ENCODE data around the gene ULK4. TPM values are rescaled to one million over a fixed set of nuclear protein-coding genes. Genes with fewer than 3 reads are reported as not detected.
"Not testable (repeated sequence)": the region's sequence is repeated elsewhere in the genome, so short reads cannot be mapped to it uniquely, and the experiment has no call there.

The ULK4 gene
- total and polyA plus RNA-seq, 9 donors, result 2.4 to 58.7 (median 7.3) TPM

DNA sequence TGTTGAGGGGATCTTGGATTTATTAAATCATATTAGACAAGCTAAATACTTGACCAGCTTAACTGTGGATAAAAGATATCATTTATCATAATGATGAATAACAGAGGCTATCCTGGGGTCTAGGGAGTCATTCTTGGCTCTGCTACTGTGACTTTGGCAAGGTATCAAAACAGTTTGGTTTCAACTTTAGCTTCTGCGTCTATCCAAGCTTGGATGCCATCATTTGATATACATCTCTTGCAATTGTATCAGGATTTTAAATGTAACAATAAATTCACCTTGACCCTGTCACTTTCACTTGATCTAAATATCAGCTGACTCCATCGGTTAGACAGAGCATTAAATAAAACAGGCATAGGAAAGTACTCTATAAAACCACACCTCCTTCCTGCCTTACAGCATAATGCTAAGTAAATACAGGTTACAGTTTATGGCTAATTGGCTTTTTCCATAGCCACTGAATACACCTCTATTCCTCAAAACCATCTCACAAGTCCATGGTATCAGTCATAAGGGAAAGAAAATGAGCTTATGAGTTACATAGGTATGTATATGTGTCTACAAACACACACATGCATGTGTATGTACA, 499.7 kb downstream of the ULK4 start:
- H3K4me3 ChIP-seq, result no peak overlapping the region
- peaks cover 7% of the 10 kb centered on the region for H3K4me1 ChIP-seq (ENCODE audit: insufficient read depth)
- intact Hi-C loops (cut with DNase I), result no loop called here
- DNase-seq, result no peak
- TF ChIP-seq, protein P1, sequence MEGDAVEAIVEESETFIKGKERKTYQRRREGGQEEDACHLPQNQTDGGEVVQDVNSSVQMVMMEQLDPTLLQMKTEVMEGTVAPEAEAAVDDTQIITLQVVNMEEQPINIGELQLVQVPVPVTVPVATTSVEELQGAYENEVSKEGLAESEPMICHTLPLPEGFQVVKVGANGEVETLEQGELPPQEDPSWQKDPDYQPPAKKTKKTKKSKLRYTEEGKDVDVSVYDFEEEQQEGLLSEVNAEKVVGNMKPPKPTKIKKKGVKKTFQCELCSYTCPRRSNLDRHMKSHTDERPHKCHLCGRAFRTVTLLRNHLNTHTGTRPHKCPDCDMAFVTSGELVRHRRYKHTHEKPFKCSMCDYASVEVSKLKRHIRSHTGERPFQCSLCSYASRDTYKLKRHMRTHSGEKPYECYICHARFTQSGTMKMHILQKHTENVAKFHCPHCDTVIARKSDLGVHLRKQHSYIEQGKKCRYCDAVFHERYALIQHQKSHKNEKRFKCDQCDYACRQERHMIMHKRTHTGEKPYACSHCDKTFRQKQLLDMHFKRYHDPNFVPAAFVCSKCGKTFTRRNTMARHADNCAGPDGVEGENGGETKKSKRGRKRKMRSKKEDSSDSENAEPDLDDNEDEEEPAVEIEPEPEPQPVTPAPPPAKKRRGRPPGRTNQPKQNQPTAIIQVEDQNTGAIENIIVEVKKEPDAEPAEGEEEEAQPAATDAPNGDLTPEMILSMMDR (IDR thresholded peaks at IDR 0.05), result no peak
- TF ChIP-seq POLR2A (IDR thresholded peaks at IDR 0.05) (no peak), EP300 (IDR thresholded peaks at IDR 0.05) (no peak)
- H3K36me3 ChIP-seq, result no peaks in the 10 kb centered on the region
- H3K9me3 ChIP-seq, result no peaks in the 10 kb centered on the region
- no peaks in the 10 kb centered on the region for H3K27me3 ChIP-seq
- no peak overlapping the region for H3K27ac ChIP-seq
- WGBS, 3 donors, result 45 to 64% (median 48%) methylated on average over 2 of the region's 2 CpGs

DNA sequence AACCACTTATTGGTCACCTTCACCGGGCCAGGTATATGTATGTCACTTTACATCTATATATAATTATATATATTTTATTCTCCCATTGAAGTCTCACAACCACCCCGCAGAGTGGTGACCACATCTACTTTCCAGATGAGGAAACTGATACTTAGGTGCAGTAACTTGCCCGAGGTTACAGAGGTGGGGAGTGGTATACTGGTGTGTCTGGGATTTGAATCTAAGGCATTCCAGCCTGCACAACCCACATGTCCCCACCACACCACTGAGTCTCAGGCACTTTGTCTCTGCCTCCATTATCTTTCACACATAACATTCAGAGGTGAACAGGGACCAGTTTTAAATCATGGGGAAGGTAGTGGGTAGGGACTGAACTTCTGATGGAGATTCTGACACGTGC, 501.2 kb downstream of the ULK4 start:
- Histone ChIP-seq H3K4me1 (ENCODE audit: insufficient read depth) (peaks cover 7% of the 10 kb centered on the region), H3K27ac (no peak overlapping the region), H3K27me3 (no peaks in the 10 kb centered on the region), H3K4me3 (no peak overlapping the region), H3K36me3 (no peaks in the 10 kb centered on the region), H3K9me3 (no peaks in the 10 kb centered on the region)
- WGBS, 3 donors, result 94 to 95% (median 94%) methylated on average over 4 of the region's 4 CpGs
- no peak for DNase-seq
- TF ChIP-seq, protein P1 (IDR thresholded peaks at IDR 0.05), result no peak
- TF ChIP-seq EP300 (IDR thresholded peaks at IDR 0.05) (no peak), POLR2A (IDR thresholded peaks at IDR 0.05) (no peak)
- intact Hi-C loops (cut with DNase I), result no loop called here

DNA sequence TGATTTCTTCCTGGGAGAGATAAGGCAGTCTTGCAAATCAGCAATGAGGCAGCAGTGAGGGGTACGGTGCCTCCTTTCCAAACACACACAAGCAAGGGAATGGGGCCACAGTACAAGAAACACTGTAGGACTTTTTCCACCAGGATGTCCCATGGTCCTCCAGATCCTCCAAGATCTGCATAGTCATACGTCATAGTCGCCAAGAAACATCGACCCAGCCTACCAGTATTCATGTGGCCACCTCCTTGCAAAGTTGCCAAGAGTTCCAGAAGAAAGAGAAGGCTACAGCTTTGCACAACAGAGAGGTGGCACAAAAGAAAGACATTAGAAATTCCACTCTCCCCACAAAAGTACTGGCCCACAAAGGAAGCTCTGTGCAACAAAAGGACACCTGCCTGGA, 504.7 kb downstream of the ULK4 start:
- DNase-seq, result no peak
- intact Hi-C loops (cut with DNase I), result no loop called here

GRCh38 chr3:41456162-41456561, 505.7 kb downstream of the ULK4 start:
- WGBS, 3 donors, result 98 to 100% (median 100%) methylated on average over 2 of the region's 2 CpGs
- no peaks in the 10 kb centered on the region for H3K9me3 ChIP-seq
- no peak overlapping the region for H3K27ac ChIP-seq
- no peak for DNase-seq
- no peaks in the 10 kb centered on the region for H3K36me3 ChIP-seq
- TF ChIP-seq EP300 (IDR thresholded peaks at IDR 0.05), result no peak
- TF ChIP-seq, protein P1 (IDR thresholded peaks at IDR 0.05), result no peak
- TF ChIP-seq POLR2A (IDR thresholded peaks at IDR 0.05), result no peak
- no peaks in the 10 kb centered on the region for H3K27me3 ChIP-seq
- H3K4me1 ChIP-seq (ENCODE audit: insufficient read depth), result no peaks in the 10 kb centered on the region
- intact Hi-C loops (cut with DNase I), result no loop called here
- H3K4me3 ChIP-seq, result no peak overlapping the region

More for the DNA sequence above, 504.7 kb downstream of the ULK4 start:
- H3K27me3 ChIP-seq, result no peaks in the 10 kb centered on the region
- H3K27ac ChIP-seq, result no peak overlapping the region
- no peaks in the 10 kb centered on the region for H3K9me3 ChIP-seq
- no peaks in the 10 kb centered on the region for H3K4me1 ChIP-seq (ENCODE audit: insufficient read depth)
- no peaks in the 10 kb centered on the region for H3K36me3 ChIP-seq
- TF ChIP-seq POLR2A (IDR thresholded peaks at IDR 0.05) (no peak), EP300 (IDR thresholded peaks at IDR 0.05) (no peak)
- TF ChIP-seq, protein P1 (IDR thresholded peaks at IDR 0.05), result no peak
- H3K4me3 ChIP-seq, result no peak overlapping the region
- 82 to 90% (median 90%) methylated on average over 4 of the region's 4 CpGs for WGBS, 3 donors

DNA sequence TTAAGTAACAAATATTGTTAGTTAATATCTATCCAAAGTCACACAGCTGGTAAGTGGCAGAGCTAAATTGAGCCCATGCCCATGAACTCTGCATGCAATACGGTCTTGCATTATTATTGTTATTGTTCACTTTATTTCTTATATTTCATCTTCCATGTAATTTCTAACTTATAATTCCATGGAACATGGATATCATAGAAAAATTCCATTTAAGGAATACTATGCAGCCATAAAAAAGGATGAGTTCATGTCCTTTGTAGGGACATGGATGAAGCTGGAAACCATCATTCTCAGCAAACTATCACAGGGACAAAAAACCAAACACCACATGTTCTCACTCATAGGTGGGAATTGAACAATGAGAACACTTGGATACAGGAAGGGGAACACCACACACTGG, 508.3 kb downstream of the ULK4 start:
- H3K27ac ChIP-seq; DNase-seq; H3K9me3 ChIP-seq; H3K27me3 ChIP-seq; H3K36me3 ChIP-seq; intact Hi-C loops (cut with DNase I); H3K4me3 ChIP-seq; H3K4me1 ChIP-seq (ENCODE audit: insufficient read depth): not testable (repeated sequence)
- WGBS, 3 donors, result 98% methylated on average over 1 of the region's 1 CpG

Data from ovary (tissue), 9 donors.